Measurements from ENCODE around the gene PDGFC. TPM values are rescaled to one million over a fixed set of nuclear protein-coding genes. Genes with fewer than 3 reads are reported as not detected.

PDGFC gene
- polyA plus RNA-seq, 1 donor from 2014 or later = 3.8 TPM

DNA sequence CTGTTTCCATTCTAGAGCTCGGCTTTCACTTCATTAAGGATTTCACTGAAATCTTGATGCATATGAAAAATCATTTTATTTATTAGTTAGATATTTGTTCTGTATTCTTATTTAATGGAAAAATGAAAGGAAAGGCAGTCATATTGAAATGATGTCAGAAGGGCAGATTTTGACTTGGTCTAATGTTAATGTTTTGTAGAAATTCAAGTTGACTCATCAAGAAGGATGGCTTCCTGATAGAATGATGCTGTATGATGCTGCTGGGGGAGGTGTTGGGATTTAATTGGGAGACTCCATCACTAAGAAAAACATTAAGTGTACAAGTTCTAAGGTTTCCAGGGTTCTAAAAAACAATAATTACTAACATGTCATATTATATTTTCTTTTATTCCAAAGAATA is 204.8 kb downstream of the PDGFC start:
- H3K4me2 ChIP-seq (ENCODE audit: low read length) = no peak overlapping the region
- no peak for TF ChIP-seq TAF1 (IDR thresholded peaks at IDR 0.05; ENCODE audit: low read depth)
- TF ChIP-seq POLR2AphosphoS5 (IDR thresholded peaks at IDR 0.05) = no peak
- TF ChIP-seq RAD21 (conservative IDR thresholded peaks at IDR 0.05) = no peak
- no peak for TF ChIP-seq SMC3 (conservative IDR thresholded peaks at IDR 0.05; ENCODE audit: poor library complexity)
- TF ChIP-seq EZH2 (IDR thresholded peaks at IDR 0.05; ENCODE audit: borderline replicate concordance, insufficient read depth, low read length, poor library complexity, severe bottlenecking) = no peak
- no peak for TF ChIP-seq EP300 (conservative IDR thresholded peaks at IDR 0.05; ENCODE audit: poor library complexity, severe bottlenecking)
- TF ChIP-seq, protein P1, sequence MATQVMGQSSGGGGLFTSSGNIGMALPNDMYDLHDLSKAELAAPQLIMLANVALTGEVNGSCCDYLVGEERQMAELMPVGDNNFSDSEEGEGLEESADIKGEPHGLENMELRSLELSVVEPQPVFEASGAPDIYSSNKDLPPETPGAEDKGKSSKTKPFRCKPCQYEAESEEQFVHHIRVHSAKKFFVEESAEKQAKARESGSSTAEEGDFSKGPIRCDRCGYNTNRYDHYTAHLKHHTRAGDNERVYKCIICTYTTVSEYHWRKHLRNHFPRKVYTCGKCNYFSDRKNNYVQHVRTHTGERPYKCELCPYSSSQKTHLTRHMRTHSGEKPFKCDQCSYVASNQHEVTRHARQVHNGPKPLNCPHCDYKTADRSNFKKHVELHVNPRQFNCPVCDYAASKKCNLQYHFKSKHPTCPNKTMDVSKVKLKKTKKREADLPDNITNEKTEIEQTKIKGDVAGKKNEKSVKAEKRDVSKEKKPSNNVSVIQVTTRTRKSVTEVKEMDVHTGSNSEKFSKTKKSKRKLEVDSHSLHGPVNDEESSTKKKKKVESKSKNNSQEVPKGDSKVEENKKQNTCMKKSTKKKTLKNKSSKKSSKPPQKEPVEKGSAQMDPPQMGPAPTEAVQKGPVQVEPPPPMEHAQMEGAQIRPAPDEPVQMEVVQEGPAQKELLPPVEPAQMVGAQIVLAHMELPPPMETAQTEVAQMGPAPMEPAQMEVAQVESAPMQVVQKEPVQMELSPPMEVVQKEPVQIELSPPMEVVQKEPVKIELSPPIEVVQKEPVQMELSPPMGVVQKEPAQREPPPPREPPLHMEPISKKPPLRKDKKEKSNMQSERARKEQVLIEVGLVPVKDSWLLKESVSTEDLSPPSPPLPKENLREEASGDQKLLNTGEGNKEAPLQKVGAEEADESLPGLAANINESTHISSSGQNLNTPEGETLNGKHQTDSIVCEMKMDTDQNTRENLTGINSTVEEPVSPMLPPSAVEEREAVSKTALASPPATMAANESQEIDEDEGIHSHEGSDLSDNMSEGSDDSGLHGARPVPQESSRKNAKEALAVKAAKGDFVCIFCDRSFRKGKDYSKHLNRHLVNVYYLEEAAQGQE (IDR thresholded peaks at IDR 0.05; ENCODE audit: borderline replicate concordance) = no peak
- TF ChIP-seq, protein P2, sequence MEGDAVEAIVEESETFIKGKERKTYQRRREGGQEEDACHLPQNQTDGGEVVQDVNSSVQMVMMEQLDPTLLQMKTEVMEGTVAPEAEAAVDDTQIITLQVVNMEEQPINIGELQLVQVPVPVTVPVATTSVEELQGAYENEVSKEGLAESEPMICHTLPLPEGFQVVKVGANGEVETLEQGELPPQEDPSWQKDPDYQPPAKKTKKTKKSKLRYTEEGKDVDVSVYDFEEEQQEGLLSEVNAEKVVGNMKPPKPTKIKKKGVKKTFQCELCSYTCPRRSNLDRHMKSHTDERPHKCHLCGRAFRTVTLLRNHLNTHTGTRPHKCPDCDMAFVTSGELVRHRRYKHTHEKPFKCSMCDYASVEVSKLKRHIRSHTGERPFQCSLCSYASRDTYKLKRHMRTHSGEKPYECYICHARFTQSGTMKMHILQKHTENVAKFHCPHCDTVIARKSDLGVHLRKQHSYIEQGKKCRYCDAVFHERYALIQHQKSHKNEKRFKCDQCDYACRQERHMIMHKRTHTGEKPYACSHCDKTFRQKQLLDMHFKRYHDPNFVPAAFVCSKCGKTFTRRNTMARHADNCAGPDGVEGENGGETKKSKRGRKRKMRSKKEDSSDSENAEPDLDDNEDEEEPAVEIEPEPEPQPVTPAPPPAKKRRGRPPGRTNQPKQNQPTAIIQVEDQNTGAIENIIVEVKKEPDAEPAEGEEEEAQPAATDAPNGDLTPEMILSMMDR (IDR thresholded peaks at IDR 0.05; ENCODE audit: poor library complexity, severe bottlenecking) = no peak
- no peak for TF ChIP-seq MXI1 (conservative IDR thresholded peaks at IDR 0.05; ENCODE audit: poor library complexity, severe bottlenecking)
- H3F3A ChIP-seq (ENCODE audit: insufficient read depth, low read length, poor library complexity, severe bottlenecking) = no peaks in the 10 kb centered on the region

GRCh38 chr4:156765277-156765676 is 206.3 kb downstream of the PDGFC start:
- no peak for TF ChIP-seq MXI1 (conservative IDR thresholded peaks at IDR 0.05; ENCODE audit: poor library complexity, severe bottlenecking)
- TF ChIP-seq, protein P2 (IDR thresholded peaks at IDR 0.05; ENCODE audit: poor library complexity, severe bottlenecking) = no peak
- TF ChIP-seq SMC3 (conservative IDR thresholded peaks at IDR 0.05; ENCODE audit: poor library complexity) = no peak
- TF ChIP-seq RAD21 (conservative IDR thresholded peaks at IDR 0.05) = no peak
- TF ChIP-seq EZH2 (IDR thresholded peaks at IDR 0.05; ENCODE audit: borderline replicate concordance, insufficient read depth, low read length, poor library complexity, severe bottlenecking) = no peak
- TF ChIP-seq, protein P1 (IDR thresholded peaks at IDR 0.05; ENCODE audit: borderline replicate concordance) = no peak
- TF ChIP-seq TAF1 (IDR thresholded peaks at IDR 0.05; ENCODE audit: low read depth) = no peak
- TF ChIP-seq POLR2AphosphoS5 (IDR thresholded peaks at IDR 0.05) = no peak
- no peak for TF ChIP-seq EP300 (conservative IDR thresholded peaks at IDR 0.05; ENCODE audit: poor library complexity, severe bottlenecking)
- Histone ChIP-seq H3K4me2 (ENCODE audit: low read length) (no peak overlapping the region), H3K9me2 (ENCODE audit: insufficient read depth, low read length) (no peaks in the 10 kb centered on the region), H3K4me3 (ENCODE audit: low read length) (no peak overlapping the region), H3K79me2 (replicated peaks; ENCODE audit: insufficient read depth, low read length) (no peaks in the 10 kb centered on the region), H3F3A (ENCODE audit: insufficient read depth, low read length, poor library complexity, severe bottlenecking) (no peaks in the 10 kb centered on the region), H3K27ac (ENCODE audit: low read length) (no peak overlapping the region), H3K9me3 (ENCODE audit: low read length) (no peaks in the 10 kb centered on the region), H4K20me1 (ENCODE audit: insufficient read depth) (no peaks in the 10 kb centered on the region), H2AFZ (ENCODE audit: low read depth, low read length) (no peak overlapping the region), H3K27me3 (ENCODE audit: insufficient read depth, low read depth, low read length) (no peaks in the 10 kb centered on the region), H3K36me3 (ENCODE audit: insufficient read depth, low read length) (no peaks in the 10 kb centered on the region), H3K9ac (ENCODE audit: low read length) (no peak overlapping the region)

More for the DNA sequence above, 204.8 kb downstream of the PDGFC start:
- Histone ChIP-seq H2AFZ (ENCODE audit: low read depth, low read length) (no peak overlapping the region), H3K79me2 (replicated peaks; ENCODE audit: insufficient read depth, low read length) (no peaks in the 10 kb centered on the region), H3K27ac (ENCODE audit: low read length) (no peak overlapping the region), H3K27me3 (ENCODE audit: insufficient read depth, low read depth, low read length) (no peaks in the 10 kb centered on the region), H3K4me3 (ENCODE audit: low read length) (no peak overlapping the region), H3K9ac (ENCODE audit: low read length) (no peak overlapping the region), H3K9me3 (ENCODE audit: low read length) (no peaks in the 10 kb centered on the region), H4K20me1 (ENCODE audit: insufficient read depth) (no peaks in the 10 kb centered on the region), H3K9me2 (ENCODE audit: insufficient read depth, low read length) (no peaks in the 10 kb centered on the region), H3K36me3 (ENCODE audit: insufficient read depth, low read length) (no peaks in the 10 kb centered on the region)
